ENCODE results near the gene TBC1D22B.

Gene TBC1D22B

GRCh38 chr6:37310966-37311365 is 53.4 kb downstream of the TBC1D22B start:
- no peak for TF ChIP-seq CTCF (IDR thresholded peaks at IDR 0.05; ENCODE audit: low read depth, low read length)
- DNase-seq: no peak

DNA sequence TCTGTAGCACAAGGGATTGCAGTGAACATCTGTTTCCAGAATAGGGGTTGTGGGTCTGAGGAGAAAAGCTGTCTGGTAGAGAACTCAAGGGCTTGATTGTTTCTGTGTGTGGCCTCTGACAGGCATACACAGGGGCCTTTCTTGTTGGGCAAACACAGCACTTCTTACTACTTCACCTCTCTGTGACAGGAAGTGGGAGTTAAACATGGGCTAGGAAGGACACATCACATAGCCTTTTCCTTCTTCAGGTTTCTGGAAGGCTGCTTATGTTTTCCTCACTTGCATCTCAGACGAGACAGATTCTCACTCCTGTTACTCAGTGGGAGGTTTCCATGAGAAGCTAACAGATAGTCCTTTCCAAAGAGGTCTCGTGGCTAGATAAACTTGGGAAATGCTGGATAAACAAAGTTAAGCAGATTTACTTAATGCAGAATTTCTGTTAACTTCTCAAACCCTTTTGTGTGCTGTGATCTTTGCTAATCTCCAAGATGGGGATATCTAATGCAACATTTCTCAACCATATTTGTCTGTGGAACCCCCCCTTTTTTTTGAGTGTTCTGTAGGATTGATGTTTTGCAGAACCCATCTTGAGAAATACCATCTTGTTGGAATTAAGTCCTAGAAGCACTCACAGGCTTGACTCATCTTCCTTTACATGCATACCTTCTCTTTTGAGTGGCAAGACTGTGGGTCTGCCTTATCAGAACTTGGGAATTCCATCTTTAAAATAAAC is 54.3 kb downstream of the TBC1D22B start:
- DNase-seq: no peak
- H3K36me3 ChIP-seq: peaks cover under 1% of the 10 kb centered on the region

More at GRCh38 chr6:37310966-37311365, 53.4 kb downstream of the TBC1D22B start:
- Histone ChIP-seq H3K27me3 (no peaks in the 10 kb centered on the region), H3K9me3 (no peaks in the 10 kb centered on the region), H3K36me3 (no peaks in the 10 kb centered on the region; the same call in 1 of the 2 replicates), H3K4me1 (no peaks in the 10 kb centered on the region), H3K4me3 (ENCODE audit: low read depth, low read length) (no peak overlapping the region)

GRCh38 chr6:37313723-37314486 is 56.3 kb downstream of the TBC1D22B start:
- H3K36me3 ChIP-seq: peaks cover 9% of the 10 kb centered on the region
- TF ChIP-seq CTCF (IDR thresholded peaks at IDR 0.05; ENCODE audit: low read depth, low read length): no peak
- peaks cover 5% of the 10 kb centered on the region for H3K4me1 ChIP-seq
- no peaks in the 10 kb centered on the region for H3K9me3 ChIP-seq
- H3K27me3 ChIP-seq: no peaks in the 10 kb centered on the region
- H3K4me3 ChIP-seq (ENCODE audit: low read depth, low read length): no peak overlapping the region
- no peak for DNase-seq

More for the DNA sequence above, 54.3 kb downstream of the TBC1D22B start:
- H3K4me3 ChIP-seq (ENCODE audit: low read depth, low read length): no peak overlapping the region
- H3K4me1 ChIP-seq: no peaks in the 10 kb centered on the region
- no peaks in the 10 kb centered on the region for H3K27me3 ChIP-seq
- no peak for TF ChIP-seq CTCF (IDR thresholded peaks at IDR 0.05; ENCODE audit: low read depth, low read length)
- H3K9me3 ChIP-seq: no peaks in the 10 kb centered on the region

DNA sequence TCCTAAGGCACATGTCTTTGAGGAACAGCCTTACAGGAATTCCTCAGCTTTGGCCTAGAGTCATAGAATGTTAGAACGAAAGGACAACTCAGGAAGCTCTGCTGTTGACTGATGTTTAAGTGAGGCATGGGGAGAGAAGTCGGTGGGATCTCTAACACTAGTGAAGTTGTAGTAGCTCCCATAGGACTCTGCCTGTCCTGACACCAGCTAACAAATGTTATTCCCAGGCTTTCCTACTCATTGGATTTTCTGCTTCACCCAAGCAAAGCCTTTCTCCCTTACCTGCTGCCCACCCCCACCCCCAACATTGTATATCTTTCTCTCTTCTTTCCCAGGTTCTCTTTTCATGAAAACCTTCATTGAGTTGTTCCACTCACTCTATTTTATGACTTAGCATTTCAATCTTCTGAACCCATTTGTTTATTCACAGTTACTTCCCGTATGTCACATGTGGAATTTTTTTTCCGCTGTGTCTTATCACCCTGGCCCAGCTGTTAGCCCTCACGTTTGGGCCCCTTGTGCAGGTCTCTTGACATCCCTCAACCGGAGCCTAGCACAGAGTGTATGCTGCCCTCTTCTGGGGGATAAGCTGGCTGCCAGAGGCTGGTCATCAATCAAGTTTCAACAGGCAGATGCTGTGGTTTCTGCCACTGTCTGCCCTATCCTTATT is 57.0 kb downstream of the TBC1D22B start:
- Histone ChIP-seq H3K27me3 (no peaks in the 10 kb centered on the region), H3K4me3 (ENCODE audit: low read depth, low read length) (no peak overlapping the region), H3K4me1 (peaks cover 10% of the 10 kb centered on the region), H3K36me3 (peaks cover 9% of the 10 kb centered on the region), H3K9me3 (no peaks in the 10 kb centered on the region)
- TF ChIP-seq CTCF (IDR thresholded peaks at IDR 0.05; ENCODE audit: low read depth, low read length): peak; percentile 80
- DNase-seq: peak; percentile 54

DNA sequence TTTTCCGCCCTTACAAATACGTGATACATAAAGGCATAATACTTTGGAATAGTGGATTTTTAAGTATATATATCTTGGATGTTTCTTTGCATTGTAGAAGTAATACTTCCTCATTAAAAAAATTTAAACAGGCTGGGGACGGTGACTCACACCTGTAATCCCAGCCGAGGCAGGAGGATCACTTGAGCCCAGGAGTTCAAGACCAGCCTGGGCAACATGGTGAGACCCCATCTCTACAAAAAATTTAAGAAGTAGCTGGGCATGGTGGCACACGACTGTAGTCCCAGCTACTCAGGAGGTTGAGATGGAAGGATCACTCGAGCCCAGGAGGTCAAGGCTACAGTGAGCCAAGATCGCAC is 57.6 kb downstream of the TBC1D22B start:
- H3K4me1 ChIP-seq: peaks cover 15% of the 10 kb centered on the region
- H3K36me3 ChIP-seq: peaks cover 9% of the 10 kb centered on the region
- H3K4me3 ChIP-seq (ENCODE audit: low read depth, low read length): no peak overlapping the region
- DNase-seq: no peak
- H3K9me3 ChIP-seq: no peaks in the 10 kb centered on the region
- H3K27me3 ChIP-seq: no peaks in the 10 kb centered on the region
- no peak for TF ChIP-seq CTCF (IDR thresholded peaks at IDR 0.05; ENCODE audit: low read depth, low read length)

Data from BE2C (cell line).